GM23248 (cell line): ENCODE results near the gene LSP1.

Experiments
- EZH2 ChIP-seq: fragments of 200-600 bp; sonication (generic); IDR thresholded peaks from 2 replicates; pipeline ENCODE4 v1.6.1; 2018; ENCODE audit warnings: antibody characterized with exemption, mild to moderate bottlenecking; ENCODE audit not compliant: insufficient read depth, poor library complexity, severe bottlenecking
- EZH2phosphoT487 ChIP-seq: fragments of 200-600 bp; sonication (generic); IDR thresholded peaks from 2 replicates; pipeline ENCODE4 v1.6.1; 2018; ENCODE audit warnings: antibody characterized with exemption, moderate library complexity, mild to moderate bottlenecking, low read depth; ENCODE audit not compliant: insufficient read depth

- no peak for TF ChIP-seq EZH2
- no peak for TF ChIP-seq EZH2phosphoT487
Measured at GRCh38 chr11:1912289-1912878, 59.5 kb downstream of the LSP1 start.
